Activated CD4-positive, alpha-beta T cell treated with anti-CD3 and anti-CD28 coated beads for 36 hours (primary cell): ENCODE data around the gene SATB1. TPM values are rescaled to one million over a fixed set of nuclear protein-coding genes. Genes with fewer than 3 reads are reported as not detected.
"Not testable (repeated sequence)": the region's sequence is repeated elsewhere in the genome, so short reads cannot be mapped to it uniquely, and the experiment has no call there.

Source experiments
- ATAC-seq: fragments of 200-7000 bp; cut with Tn5 transposase; one replicate; pipeline ENCODE4 v1.10.0; 2021; ENCODE audit warnings: mild to moderate bottlenecking, moderate library complexity
- CTCF ChIA-PET: fragments of 350-600 bp; sonication (Branson Sonifier 250); formaldehyde crosslinking; loops from one replicate; lab custom pipeline; 2021; ENCODE audit warnings: antibody characterized with exemption; lab: Charles Lee
- POLR2A ChIA-PET: fragments of 350-600 bp; sonication (Branson Sonifier 250); formaldehyde crosslinking; loops from one replicate; lab custom pipeline; 2021; ENCODE audit warnings: antibody characterized with exemption, inconsistent platforms; lab: Charles Lee
- DNase-seq: peaks from one replicate; pipeline ENCODE4 v3.0.0-alpha.2; 2020
- H3K27ac Mint-ChIP-seq: one replicate; pipeline ENCODE4 v1.8.0; 2021; ENCODE audit warnings: mixed read lengths
- H3K27me3 Mint-ChIP-seq: one replicate; pipeline ENCODE4 v1.8.0; 2021; ENCODE audit warnings: mixed read lengths
- H3K36me3 Mint-ChIP-seq: one replicate; pipeline ENCODE4 v1.8.0; 2021; ENCODE audit warnings: low read depth, mixed read lengths
- H3K4me1 Mint-ChIP-seq: one replicate; pipeline ENCODE4 v1.8.0; 2021; ENCODE audit warnings: mixed read lengths
- H3K4me3 Mint-ChIP-seq: one replicate; pipeline ENCODE4 v1.8.0; 2021; ENCODE audit warnings: mild to moderate bottlenecking, moderate library complexity, mixed read lengths
- H3K9me3 Mint-ChIP-seq: one replicate; pipeline ENCODE4 v1.8.0; 2021; ENCODE audit warnings: low read depth, mixed read lengths
- intact Hi-C, 2 experiments: fragments of 100-400 bp; cut with DNase I in 1 of 2; cut with micrococcal nuclease in 1 of 2; formaldehyde crosslinking; loops; one replicate each; pipeline versions ENCODE4 v1.14.2 to v1.15.1; 2022 to 2024; cut with DNase I, micrococcal nuclease
- total RNA-seq, 2 experiments: library from RNA; stranded (reverse); gene quantifications; one replicate each; pipeline ENCODE4 v1.2.3, GENCODE V29; 2021

The SATB1 gene
- total RNA-seq, 2 experiments from 2014 or later: 471 to 590 TPM

DNA sequence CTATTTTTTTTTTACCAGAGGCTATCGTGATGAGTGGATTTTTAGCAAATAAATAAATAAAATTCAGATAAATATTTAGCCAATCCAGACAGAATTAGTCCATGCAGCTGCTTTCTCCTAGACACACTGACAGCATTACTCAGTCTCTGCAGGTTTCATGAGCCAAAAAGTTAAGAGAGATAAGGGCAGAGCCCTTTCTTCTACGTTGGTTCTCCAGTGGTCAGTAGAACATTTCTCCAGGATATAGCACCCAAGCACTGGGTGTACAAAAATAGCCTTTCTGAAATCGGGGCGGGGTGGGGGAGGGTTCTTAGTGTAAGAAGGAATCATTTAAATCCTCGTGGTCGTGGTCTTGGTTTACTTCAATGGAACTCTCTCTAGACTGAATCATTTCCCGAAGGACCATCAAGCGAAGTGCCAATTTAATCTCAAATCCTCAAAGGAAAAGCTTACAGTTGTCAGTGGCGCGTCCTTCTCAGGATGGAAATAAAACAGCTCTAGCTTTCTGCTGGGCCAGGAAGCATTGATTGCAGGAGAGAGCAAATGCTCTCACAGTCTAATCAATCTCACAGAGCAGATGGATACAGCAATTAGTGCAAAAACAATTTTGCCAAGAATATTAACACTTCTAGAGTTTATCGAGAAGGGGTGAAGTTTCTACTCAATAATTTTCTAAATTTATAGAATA is 86.2 kb downstream of the SATB1 start:
- H3K9me3 Mint-ChIP-seq: no peaks in the 10 kb centered on the region
- H3K4me1 Mint-ChIP-seq: peaks cover 14% of the 10 kb centered on the region
- no peak for ATAC-seq
- no peak overlapping the region for H3K4me3 Mint-ChIP-seq
- peaks cover 2% of the 10 kb centered on the region for H3K27me3 Mint-ChIP-seq
- ChIA-PET CTCF (no interaction called here), POLR2A (no interaction called here)
- no peaks in the 10 kb centered on the region for H3K36me3 Mint-ChIP-seq
- no peak overlapping the region for H3K27ac Mint-ChIP-seq
- intact Hi-C loops: no loop called here
- no peak for DNase-seq

DNA sequence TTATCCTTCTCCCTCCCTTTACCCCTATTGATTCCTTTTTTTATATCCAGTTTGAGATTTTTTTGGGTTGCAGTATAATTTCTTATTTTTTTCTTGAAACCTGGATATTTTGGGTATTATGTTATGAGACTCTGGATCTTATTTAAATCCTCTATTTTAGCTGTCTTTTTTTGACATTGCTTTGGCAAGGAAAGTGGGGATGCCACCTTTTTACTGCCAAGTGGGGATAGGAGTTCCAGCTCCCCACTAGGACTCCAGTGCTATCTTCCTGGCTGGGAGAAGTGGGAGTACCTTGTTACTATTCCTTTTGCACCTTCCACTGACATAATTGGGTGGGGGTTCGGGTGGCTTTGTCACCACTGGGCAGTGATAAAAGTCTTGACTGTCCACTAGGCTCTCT is 87.9 kb downstream of the SATB1 start:
- Mint-ChIP-seq H3K36me3 (no peaks in the 10 kb centered on the region), H3K27ac (no peak overlapping the region), H3K27me3 (peaks cover 4% of the 10 kb centered on the region), H3K9me3 (no peaks in the 10 kb centered on the region), H3K4me3 (no peak overlapping the region), H3K4me1 (peaks cover 14% of the 10 kb centered on the region)
- ChIA-PET CTCF (interaction anchor here (0.6 kb wide), 1 partner anchor 347 kb away, joined by 4 read pairs; no protein-coding TSS in a partner anchor), POLR2A (no interaction called here)
- intact Hi-C loops: no loop called here
- DNase-seq: no peak
- ATAC-seq: no peak

DNA sequence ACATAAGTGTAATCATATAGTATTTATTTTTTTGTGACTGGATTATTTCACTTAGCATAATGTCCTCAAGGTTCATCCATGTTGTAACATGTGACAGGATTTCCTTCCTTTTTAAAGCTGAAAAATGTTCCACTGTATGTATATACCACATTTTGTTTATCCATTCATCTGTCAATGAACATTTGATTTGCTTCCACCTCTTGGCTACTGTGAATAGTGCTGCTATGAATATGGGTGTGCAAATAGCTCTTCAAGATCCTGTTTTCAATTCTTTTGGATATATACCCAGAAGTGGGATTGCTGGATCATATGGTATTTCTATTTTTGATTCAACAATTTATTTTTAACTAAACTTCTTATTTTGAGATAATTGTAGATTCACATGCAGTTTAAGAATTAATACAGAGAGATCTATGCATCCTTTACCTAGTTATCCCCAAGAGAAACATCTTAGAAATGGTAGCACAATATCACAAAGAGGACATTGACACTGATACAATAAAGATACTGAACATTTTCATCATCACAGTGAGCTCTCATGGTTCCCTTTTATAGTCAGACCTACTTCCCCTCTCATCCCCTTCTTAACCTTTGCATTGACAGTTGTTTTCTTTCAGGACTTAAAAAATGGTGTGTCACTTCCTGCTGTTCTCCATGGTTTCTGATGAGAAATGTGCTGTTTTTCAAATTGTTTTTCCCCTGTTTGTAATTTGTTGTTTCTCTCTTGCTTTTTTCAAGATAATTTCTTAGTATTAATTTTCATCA is 90.1 kb downstream of the SATB1 start:
- no peak overlapping the region for H3K4me3 Mint-ChIP-seq
- peaks cover 4% of the 10 kb centered on the region for H3K27me3 Mint-ChIP-seq
- H3K36me3 Mint-ChIP-seq: no peaks in the 10 kb centered on the region
- ATAC-seq (peak; percentile 83), DNase-seq (no peak)
- H3K27ac Mint-ChIP-seq: peak overlapping the region; percentile 56
- H3K9me3 Mint-ChIP-seq: no peaks in the 10 kb centered on the region
- intact Hi-C loops: no loop called here
- H3K4me1 Mint-ChIP-seq: peaks cover 14% of the 10 kb centered on the region
- POLR2A ChIA-PET: interaction anchor here (0.5 to 0.7 kb wide), 2 partner anchors 17 to 151 kb away, joined by 3 to 4 read pairs; no protein-coding TSS in a partner anchor
- CTCF ChIA-PET: interaction anchor here (0.5 kb wide), 1 partner anchor 407 kb away, joined by 4 read pairs; no protein-coding TSS in a partner anchor

DNA sequence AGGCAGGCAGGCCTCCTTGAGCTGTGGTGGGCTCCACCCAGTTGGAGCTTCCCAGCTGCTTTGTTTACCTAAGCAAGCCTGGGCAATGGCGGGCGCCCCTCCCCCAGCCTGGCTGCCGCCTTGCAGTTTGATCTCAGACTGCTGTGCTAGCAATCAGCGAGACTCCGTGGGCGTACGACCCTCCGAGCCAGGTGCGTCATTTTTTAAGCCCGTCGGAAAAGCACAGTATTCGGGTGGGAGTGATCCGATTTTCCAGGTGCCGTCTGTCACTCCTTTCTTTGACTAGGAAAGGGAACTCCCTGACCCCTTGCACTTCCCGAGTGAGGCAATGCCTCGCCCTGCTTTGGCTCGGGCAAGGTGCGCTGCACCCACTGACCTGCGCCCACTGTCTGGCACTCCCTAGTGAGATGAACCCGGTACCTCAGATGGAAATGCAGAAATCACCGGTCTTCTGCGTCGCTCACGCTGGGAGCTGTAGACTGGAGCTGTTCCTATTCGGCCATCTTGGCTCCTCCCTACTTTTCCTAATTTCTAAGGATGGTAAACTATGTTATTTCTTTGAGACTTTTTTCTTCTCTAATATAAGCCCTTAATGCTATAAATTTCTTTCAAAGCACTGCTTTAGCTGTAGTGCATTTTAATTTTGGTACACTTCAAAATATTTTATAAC is 94.2 kb downstream of the SATB1 start:
- peaks cover 12% of the 10 kb centered on the region for H3K4me1 Mint-ChIP-seq
- H3K36me3 Mint-ChIP-seq, H3K4me3 Mint-ChIP-seq, H3K27ac Mint-ChIP-seq, H3K9me3 Mint-ChIP-seq, H3K27me3 Mint-ChIP-seq, CTCF ChIA-PET, DNase-seq, POLR2A ChIA-PET, intact Hi-C loops, ATAC-seq: not testable (repeated sequence)

DNA sequence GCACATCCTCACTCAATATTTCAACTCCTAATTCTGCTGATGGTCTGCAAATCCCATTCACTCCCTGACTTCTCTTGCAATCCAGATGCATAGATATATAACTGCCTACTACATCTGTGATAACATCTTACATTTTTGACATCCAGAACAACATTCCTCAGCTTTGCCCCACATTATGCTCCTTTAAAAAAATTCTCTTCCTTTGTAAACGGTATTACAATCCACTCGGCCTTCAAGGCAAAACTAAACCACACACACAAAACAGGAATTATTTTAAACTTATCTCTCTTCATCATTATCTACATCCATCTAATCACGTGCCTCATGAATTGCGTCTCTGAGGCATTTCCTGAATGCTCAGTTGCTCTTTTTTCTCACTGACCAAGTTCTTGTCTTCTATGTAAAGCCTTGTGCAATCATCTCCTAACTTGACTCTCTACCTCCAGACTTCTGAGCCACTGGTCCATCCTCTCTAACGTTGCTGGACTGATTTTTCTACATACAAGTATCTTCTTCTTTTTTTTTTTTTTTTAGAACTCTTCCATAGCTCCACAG is 117.0 kb downstream of the SATB1 start:
- POLR2A ChIA-PET: no interaction called here
- Mint-ChIP-seq H3K27me3 (no peaks in the 10 kb centered on the region), H3K9me3 (no peaks in the 10 kb centered on the region), H3K4me1 (no peaks in the 10 kb centered on the region), H3K27ac (no peak overlapping the region), H3K4me3 (no peak overlapping the region), H3K36me3 (no peaks in the 10 kb centered on the region)
- intact Hi-C loops: no loop called here
- no peak for ATAC-seq
- DNase-seq: no peak
- CTCF ChIA-PET: interaction anchor here (0.6 kb wide), 1 partner anchor 1558 kb away, joined by 3 read pairs; no protein-coding TSS in a partner anchor

DNA sequence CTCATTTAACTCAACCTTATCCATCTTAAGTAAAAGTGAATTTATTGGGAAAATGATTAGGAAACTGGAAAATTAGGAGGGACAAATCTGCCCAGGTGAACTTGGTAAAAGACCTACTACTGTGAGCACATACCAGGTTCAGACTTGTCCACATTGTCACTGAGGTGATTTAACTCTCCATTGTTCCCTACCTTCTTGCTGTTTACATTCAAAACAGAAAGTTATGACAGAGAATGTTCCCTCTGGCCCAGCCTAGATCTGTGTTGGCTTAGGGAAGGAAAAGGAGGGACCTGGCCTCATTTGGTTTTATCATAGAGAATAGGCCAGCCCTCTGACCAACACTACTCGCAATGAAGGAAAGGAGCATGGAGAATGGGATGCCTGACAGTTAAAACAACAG is 117.6 kb downstream of the SATB1 start:
- no peaks in the 10 kb centered on the region for H3K27me3 Mint-ChIP-seq
- no peak overlapping the region for H3K27ac Mint-ChIP-seq
- H3K9me3 Mint-ChIP-seq: no peaks in the 10 kb centered on the region
- CTCF ChIA-PET: no interaction called here
- DNase-seq (no peak), ATAC-seq (no peak)
- no peaks in the 10 kb centered on the region for H3K4me1 Mint-ChIP-seq
- H3K4me3 Mint-ChIP-seq: no peak overlapping the region
- POLR2A ChIA-PET: no interaction called here
- H3K36me3 Mint-ChIP-seq: no peaks in the 10 kb centered on the region
- intact Hi-C loops: no loop called here

DNA sequence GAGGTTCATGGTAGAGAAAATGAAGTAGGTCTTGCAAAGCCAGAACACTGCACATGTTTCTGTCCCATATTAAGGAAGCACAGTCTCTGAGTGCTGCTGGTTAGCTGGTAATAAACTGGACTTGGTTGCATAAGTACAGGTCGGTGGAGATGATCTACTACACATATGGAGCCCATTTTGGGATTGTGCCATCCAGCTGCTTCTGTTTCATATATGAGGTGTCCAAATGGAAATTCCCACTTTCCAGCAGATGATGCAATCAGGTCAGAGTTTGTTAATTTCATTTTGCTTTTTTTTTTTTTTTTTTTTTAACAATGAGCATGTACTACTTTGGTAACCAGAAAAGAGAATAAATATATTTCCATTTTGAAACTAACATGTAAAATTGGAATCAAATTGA is 122.6 kb downstream of the SATB1 start:
- Mint-ChIP-seq H3K27ac (no peak overlapping the region), H3K36me3 (no peaks in the 10 kb centered on the region), H3K27me3 (no peaks in the 10 kb centered on the region), H3K9me3 (no peaks in the 10 kb centered on the region), H3K4me3 (no peak overlapping the region), H3K4me1 (no peaks in the 10 kb centered on the region)
- DNase-seq (no peak), ATAC-seq (no peak)
- intact Hi-C loops: no loop called here
- CTCF ChIA-PET: no interaction called here
- POLR2A ChIA-PET: no interaction called here

DNA sequence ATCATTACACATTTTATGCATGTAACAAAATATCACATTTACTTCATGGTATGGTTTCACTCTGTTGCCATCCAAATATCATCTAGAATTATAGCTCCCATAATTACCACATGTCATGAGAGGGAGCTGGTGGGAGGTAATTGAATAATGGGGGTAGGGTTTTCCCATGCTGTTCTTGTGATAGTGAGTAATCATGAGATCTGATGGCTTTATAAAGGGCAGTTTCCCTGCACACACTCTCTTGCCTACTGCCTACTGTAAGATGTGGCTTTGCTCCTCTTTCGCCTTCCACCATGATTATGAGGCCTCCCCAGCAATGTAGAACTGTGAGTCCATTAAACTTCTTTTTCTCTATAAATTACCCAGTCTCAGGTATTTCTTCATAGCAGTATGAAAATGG is 123.4 kb downstream of the SATB1 start:
- peaks cover 1% of the 10 kb centered on the region for H3K36me3 Mint-ChIP-seq
- ChIA-PET POLR2A (no interaction called here), CTCF (interaction anchor here (1.0 to 1.1 kb wide), 2 partner anchors 9 to 10 kb away, joined by 3 to 4 read pairs; no protein-coding TSS in a partner anchor)
- H3K4me1 Mint-ChIP-seq: no peaks in the 10 kb centered on the region
- no peaks in the 10 kb centered on the region for H3K27me3 Mint-ChIP-seq
- no peak overlapping the region for H3K4me3 Mint-ChIP-seq
- ATAC-seq: no peak
- peaks cover 6% of the 10 kb centered on the region for H3K9me3 Mint-ChIP-seq
- DNase-seq: no peak
- no peak overlapping the region for H3K27ac Mint-ChIP-seq
- intact Hi-C loops: no loop called here

DNA sequence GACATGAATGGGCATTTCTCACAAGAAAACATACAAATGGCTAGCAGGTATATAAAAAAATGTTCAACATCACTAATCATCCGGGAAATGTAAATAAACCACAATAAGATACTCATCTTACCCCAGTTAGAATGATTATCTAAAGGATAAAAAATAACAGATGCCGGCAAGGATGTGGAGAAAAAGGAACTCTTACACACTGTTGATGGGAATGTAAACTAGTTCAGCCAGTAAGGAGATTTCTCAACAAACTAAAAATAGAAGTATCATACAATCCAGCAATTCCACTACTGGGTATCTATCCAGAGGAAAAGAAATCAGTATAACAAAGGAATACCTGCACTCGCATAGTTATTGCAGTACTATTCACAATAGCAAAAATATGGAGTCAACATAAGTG is 124.2 kb downstream of the SATB1 start:
- CTCF ChIA-PET: no interaction called here
- Mint-ChIP-seq H3K9me3 (peaks cover 8% of the 10 kb centered on the region), H3K36me3 (peaks cover 3% of the 10 kb centered on the region), H3K27me3 (no peaks in the 10 kb centered on the region), H3K4me1 (no peaks in the 10 kb centered on the region), H3K4me3 (no peak overlapping the region), H3K27ac (no peak overlapping the region)
- POLR2A ChIA-PET: no interaction called here
- DNase-seq (no peak), ATAC-seq (no peak)
- intact Hi-C loops: no loop called here

DNA sequence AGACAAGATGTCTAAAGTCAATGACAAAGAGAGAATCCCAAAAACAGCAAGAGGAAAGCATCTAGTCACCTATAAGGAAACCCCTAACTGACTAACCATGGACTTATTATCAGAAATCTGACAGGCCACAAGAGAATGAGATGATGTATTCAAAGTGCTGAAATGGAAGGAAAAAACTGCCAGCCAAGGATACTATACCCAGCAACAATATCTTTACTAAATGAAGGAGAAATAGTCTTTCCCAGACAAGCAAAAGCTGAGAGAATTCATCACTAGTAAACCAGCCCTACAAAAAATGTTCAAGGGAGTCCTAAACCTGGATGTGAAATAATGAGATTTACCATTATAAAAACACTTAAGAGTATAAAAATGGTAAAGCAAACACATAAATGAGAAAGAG is 128.0 kb downstream of the SATB1 start:
- DNase-seq (no peak), ATAC-seq (no peak)
- Mint-ChIP-seq H3K27ac (no peak overlapping the region), H3K4me3 (no peak overlapping the region), H3K36me3 (peaks cover 7% of the 10 kb centered on the region), H3K4me1 (no peaks in the 10 kb centered on the region), H3K27me3 (no peaks in the 10 kb centered on the region), H3K9me3 (peaks cover 10% of the 10 kb centered on the region)
- ChIA-PET CTCF (no interaction called here), POLR2A (no interaction called here)
- intact Hi-C loops: no loop called here
